C4-2B (cell line): Measurements from ENCODE around the gene PRPF8.

Source experiments
- ZFX ChIP-seq: fragments of 450-650 bp; IDR thresholded peaks from 2 replicates; pipeline ENCODE4 v1.6.1; 2017
- TF ChIP-seq, protein P1 (sequence below): fragments of 450-650 bp; conservative IDR thresholded peaks from 2 replicates; pipeline ENCODE4 v1.5.1; 2017; ENCODE audit warnings: mild to moderate bottlenecking

DNA sequence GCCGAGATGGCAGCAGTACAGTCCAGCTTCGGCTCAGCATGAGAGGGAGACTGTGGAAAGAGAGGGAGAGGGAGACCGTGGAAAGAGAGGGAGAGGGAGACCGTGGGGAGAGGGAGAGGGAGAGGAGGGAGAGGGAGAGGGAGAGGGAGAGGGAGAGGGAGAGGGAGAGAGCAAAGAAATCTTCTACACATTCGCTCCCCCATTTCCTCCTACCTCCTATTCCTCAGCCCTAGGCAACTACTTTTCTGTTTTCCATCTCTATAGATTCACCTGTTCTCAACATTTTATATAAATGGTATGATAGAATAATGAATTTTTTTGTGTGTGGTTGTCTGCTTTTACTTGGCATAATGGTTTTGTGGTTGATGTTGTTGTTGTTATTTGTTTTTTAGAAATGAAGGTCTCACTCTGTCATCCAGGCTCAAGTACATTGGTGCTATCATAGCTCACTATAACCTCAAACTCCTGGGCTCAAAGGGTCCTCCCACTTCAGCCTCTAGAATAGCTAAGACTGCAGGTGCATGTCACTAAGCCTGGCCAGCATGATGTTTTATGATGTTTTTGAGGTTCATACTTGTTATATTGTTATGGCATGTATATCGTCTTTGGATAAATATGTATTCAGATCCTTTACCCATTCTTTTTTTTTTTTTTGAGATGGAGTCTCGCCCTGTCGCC is 6.0 kb upstream of the PRPF8 start:
- TF ChIP-seq, protein P1, sequence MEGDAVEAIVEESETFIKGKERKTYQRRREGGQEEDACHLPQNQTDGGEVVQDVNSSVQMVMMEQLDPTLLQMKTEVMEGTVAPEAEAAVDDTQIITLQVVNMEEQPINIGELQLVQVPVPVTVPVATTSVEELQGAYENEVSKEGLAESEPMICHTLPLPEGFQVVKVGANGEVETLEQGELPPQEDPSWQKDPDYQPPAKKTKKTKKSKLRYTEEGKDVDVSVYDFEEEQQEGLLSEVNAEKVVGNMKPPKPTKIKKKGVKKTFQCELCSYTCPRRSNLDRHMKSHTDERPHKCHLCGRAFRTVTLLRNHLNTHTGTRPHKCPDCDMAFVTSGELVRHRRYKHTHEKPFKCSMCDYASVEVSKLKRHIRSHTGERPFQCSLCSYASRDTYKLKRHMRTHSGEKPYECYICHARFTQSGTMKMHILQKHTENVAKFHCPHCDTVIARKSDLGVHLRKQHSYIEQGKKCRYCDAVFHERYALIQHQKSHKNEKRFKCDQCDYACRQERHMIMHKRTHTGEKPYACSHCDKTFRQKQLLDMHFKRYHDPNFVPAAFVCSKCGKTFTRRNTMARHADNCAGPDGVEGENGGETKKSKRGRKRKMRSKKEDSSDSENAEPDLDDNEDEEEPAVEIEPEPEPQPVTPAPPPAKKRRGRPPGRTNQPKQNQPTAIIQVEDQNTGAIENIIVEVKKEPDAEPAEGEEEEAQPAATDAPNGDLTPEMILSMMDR: no peak
- TF ChIP-seq ZFX: no peak
